HepG2 (cell line): ENCODE results near the gene SYTL1. TPM values are rescaled to one million over a fixed set of nuclear protein-coding genes. Genes with fewer than 3 reads are reported as not detected.

ENCODE experiments used
- BRCA1 ChIP-seq: sonication (generic); formaldehyde crosslinking; IDR thresholded peaks from 2 replicates; pipeline ENCODE4 v1.4.0; 2020; ENCODE audit warnings: missing genetic modification reagents
- CBX5 ChIP-seq: sonication (generic); formaldehyde crosslinking; IDR thresholded peaks from 2 replicates; pipeline ENCODE4 v1.4.0; 2020; ENCODE audit warnings: missing genetic modification reagents, borderline replicate concordance
- FIP1L1 ChIP-seq: fragments of 200-400 bp; formaldehyde crosslinking; IDR thresholded peaks from 2 replicates; pipeline ENCODE4 v1.6.1; 2018; ENCODE audit warnings: low read depth, mild to moderate bottlenecking, low read length, moderate library complexity, borderline replicate concordance; ENCODE audit not compliant: insufficient read depth
- FOSL1 ChIP-seq: sonication (generic); formaldehyde crosslinking; IDR thresholded peaks from 2 replicates; pipeline ENCODE4 v1.9.0; 2021; ENCODE audit warnings: missing genetic modification reagents, borderline replicate concordance
- FOXO1 ChIP-seq: sonication (generic); formaldehyde crosslinking; IDR thresholded peaks from 2 replicates; pipeline ENCODE4 v1.4.0; 2020; ENCODE audit warnings: missing genetic modification reagents
- FOXO4 ChIP-seq: sonication (generic); formaldehyde crosslinking; conservative IDR thresholded peaks from 2 replicates; pipeline ENCODE4 v1.8.1; 2023; ENCODE audit warnings: missing genetic modification reagents
- GATA4 ChIP-seq: sonication (generic); IDR thresholded peaks from 2 replicates; pipeline ENCODE4 v1.6.1; 2016; ENCODE audit warnings: antibody characterized with exemption, low read depth, borderline replicate concordance
- KAT7 ChIP-seq: IDR thresholded peaks from 2 replicates; pipeline ENCODE4 v1.6.1; 2018; ENCODE audit warnings: borderline replicate concordance, missing compliant biosample characterization
- KLF13 ChIP-seq: sonication (generic); formaldehyde crosslinking; IDR thresholded peaks from 2 replicates; pipeline ENCODE4 v1.4.0; 2020; ENCODE audit warnings: mild to moderate bottlenecking, missing genetic modification reagents
- MED8 ChIP-seq: sonication (generic); formaldehyde crosslinking; IDR thresholded peaks from 2 replicates; pipeline ENCODE4 v1.8.1; 2023; ENCODE audit warnings: mild to moderate bottlenecking, missing genetic modification reagents; ENCODE audit not compliant: insufficient replicate concordance
- MYC ChIP-seq: sonication (generic); formaldehyde crosslinking; IDR thresholded peaks from 2 replicates; pipeline ENCODE4 v1.9.0; 2021; ENCODE audit warnings: missing genetic modification reagents, borderline replicate concordance
- PHF20 ChIP-seq: sonication (generic); formaldehyde crosslinking; IDR thresholded peaks from 2 replicates; pipeline ENCODE4 v1.5.0; 2020; ENCODE audit warnings: mild to moderate bottlenecking, missing genetic modification reagents
- PTBP1 ChIP-seq: fragments of 200-400 bp; formaldehyde crosslinking; IDR thresholded peaks from 2 replicates; pipeline ENCODE4 v1.6.1; 2018; ENCODE audit warnings: low read length, low read depth; ENCODE audit not compliant: poor library complexity, severe bottlenecking
- RBM22 ChIP-seq: fragments of 200-400 bp; formaldehyde crosslinking; optimal IDR thresholded peaks from 2 replicates; pipeline ENCODE3; 2017; ENCODE audit warnings: mild to moderate bottlenecking, low read length, moderate library complexity
- STAG1 ChIP-seq: sonication (generic); formaldehyde crosslinking; IDR thresholded peaks from 2 replicates; pipeline ENCODE4 v1.4.0; 2020; ENCODE audit warnings: missing genetic modification reagents
- THAP11 ChIP-seq: IDR thresholded peaks from 2 replicates; pipeline ENCODE4 v1.6.1; 2016; ENCODE audit warnings: missing biosample characterization, missing genetic modification reagents
- ZBTB14 ChIP-seq: sonication (generic); formaldehyde crosslinking; IDR thresholded peaks from 2 replicates; pipeline ENCODE4 v1.4.0; 2020; ENCODE audit warnings: missing genetic modification reagents
- ZBTB7B ChIP-seq: sonication (generic); formaldehyde crosslinking; IDR thresholded peaks from 2 replicates; pipeline ENCODE4 v1.4.0; 2020; ENCODE audit warnings: missing genetic modification reagents
- ZNF207 ChIP-seq: fragments of 450-650 bp; IDR thresholded peaks from 2 replicates; pipeline ENCODE4 v1.6.1; 2016; ENCODE audit warnings: antibody characterized with exemption, borderline replicate concordance
- ZNF329 ChIP-seq: sonication (generic); formaldehyde crosslinking; IDR thresholded peaks from 2 replicates; pipeline ENCODE4 v1.9.0; 2021; ENCODE audit warnings: low read depth, mild to moderate bottlenecking, missing genetic modification reagents
- ZNF792 ChIP-seq: IDR thresholded peaks from 2 replicates; pipeline ENCODE4 v1.6.1; 2016
- ZSCAN29 ChIP-seq: sonication (generic); formaldehyde crosslinking; conservative IDR thresholded peaks from 2 replicates; pipeline ENCODE4 v1.4.0; 2020; ENCODE audit warnings: mild to moderate bottlenecking, missing genetic modification reagents
- ZUFSP ChIP-seq: sonication (generic); formaldehyde crosslinking; IDR thresholded peaks from 2 replicates; pipeline ENCODE4 v1.9.0; 2021; ENCODE audit warnings: missing genetic modification reagents, mild to moderate bottlenecking, borderline replicate concordance
- polyA plus RNA-seq, 8 experiments: library from polyadenylated mRNA; depleted of rRNA in 3 of 8; stranded (reverse) in 7 of 8; unstranded in 1 of 8; fragments of >200 nt; fragmentation: Illumina TruSeq in 4 of 8; extraction: Trizol in 4 of 8; gene quantifications; 2 replicates each; pipeline versions ENCODE4 v1.2.1 to v1.2.3, GENCODE V29; 2011 to 2016; ENCODE audit warnings: low read depth in 4 of 8, missing spikeins in 1 of 8, mixed read lengths in 1 of 8; ENCODE audit not compliant: insufficient read depth in 1 of 8
- total RNA-seq, 5 experiments: library from RNA; depleted of rRNA; stranded (reverse); fragments of >200 nt; fragmentation: Illumina TruSeq; extraction: Trizol; gene quantifications; 2 replicates each; pipeline ENCODE4 v1.2.3, GENCODE V29; 2016; ENCODE audit warnings: low read depth in 1 of 5
- TF ChIP-seq, protein P1 (sequence below): sonication (generic); formaldehyde crosslinking; IDR thresholded peaks from 2 replicates; pipeline ENCODE4 v1.4.0; 2020; ENCODE audit warnings: missing genetic modification reagents
- TF ChIP-seq, protein P2 (sequence below): sonication (generic); formaldehyde crosslinking; IDR thresholded peaks from 2 replicates; pipeline ENCODE4 v1.5.1; 2020; ENCODE audit warnings: missing genetic modification reagents, mild to moderate bottlenecking, borderline replicate concordance

The SYTL1 gene
- total and polyA plus RNA-seq, 2 of the 13 experiments (the other 11 are each of a cell fraction or from before 2014, with no cell fraction given) = 11.1 to 17.8 TPM

GRCh38 chr1:27357281-27358037 lies 15.6 kb downstream of the SYTL1 start (continued):
- TF ChIP-seq FOXO4 (CRISPR knock-in tag) = no peak
- peak; percentile 72 for TF ChIP-seq STAG1 (CRISPR knock-in tag)
- TF ChIP-seq ZNF329 = no peak
- TF ChIP-seq PHF20 (CRISPR knock-in tag) = no peak
- no peak for TF ChIP-seq THAP11
- TF ChIP-seq FOXO1 (CRISPR knock-in tag) = 0 out of 2 replicates have a peak, but pooled peaks have one; percentile 17
- peak; percentile 56; the same call in 1 of the 2 replicates for TF ChIP-seq ZBTB7B (CRISPR knock-in tag)
- no peak for TF ChIP-seq BRCA1 (CRISPR knock-in tag)
- no peak for TF ChIP-seq ZBTB14 (CRISPR knock-in tag)
- no peak for TF ChIP-seq MED8
- no peak for TF ChIP-seq ZNF207
- no peak for TF ChIP-seq CBX5 (CRISPR knock-in tag)
- no peak for TF ChIP-seq FOSL1
- no peak for TF ChIP-seq ZSCAN29 (CRISPR knock-in tag)
- TF ChIP-seq MYC (CRISPR knock-in tag) = peak; percentile 56
- no peak for TF ChIP-seq ZNF792 (CRISPR knock-in tag)
- TF ChIP-seq PTBP1 = no peak
- TF ChIP-seq KLF13 (CRISPR knock-in tag) = no peak
- no peak for TF ChIP-seq RBM22
- TF ChIP-seq GATA4 = no peak
- TF ChIP-seq, protein P1, sequence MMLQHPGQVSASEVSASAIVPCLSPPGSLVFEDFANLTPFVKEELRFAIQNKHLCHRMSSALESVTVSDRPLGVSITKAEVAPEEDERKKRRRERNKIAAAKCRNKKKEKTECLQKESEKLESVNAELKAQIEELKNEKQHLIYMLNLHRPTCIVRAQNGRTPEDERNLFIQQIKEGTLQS (CRISPR knock-in tag) = no peak
- 0 out of 2 replicates have a peak, but pooled peaks have one; percentile 47 for TF ChIP-seq KAT7 (CRISPR knock-in tag)
- TF ChIP-seq FIP1L1 = no peak
- no peak for TF ChIP-seq ZUFSP
- TF ChIP-seq, protein P2, sequence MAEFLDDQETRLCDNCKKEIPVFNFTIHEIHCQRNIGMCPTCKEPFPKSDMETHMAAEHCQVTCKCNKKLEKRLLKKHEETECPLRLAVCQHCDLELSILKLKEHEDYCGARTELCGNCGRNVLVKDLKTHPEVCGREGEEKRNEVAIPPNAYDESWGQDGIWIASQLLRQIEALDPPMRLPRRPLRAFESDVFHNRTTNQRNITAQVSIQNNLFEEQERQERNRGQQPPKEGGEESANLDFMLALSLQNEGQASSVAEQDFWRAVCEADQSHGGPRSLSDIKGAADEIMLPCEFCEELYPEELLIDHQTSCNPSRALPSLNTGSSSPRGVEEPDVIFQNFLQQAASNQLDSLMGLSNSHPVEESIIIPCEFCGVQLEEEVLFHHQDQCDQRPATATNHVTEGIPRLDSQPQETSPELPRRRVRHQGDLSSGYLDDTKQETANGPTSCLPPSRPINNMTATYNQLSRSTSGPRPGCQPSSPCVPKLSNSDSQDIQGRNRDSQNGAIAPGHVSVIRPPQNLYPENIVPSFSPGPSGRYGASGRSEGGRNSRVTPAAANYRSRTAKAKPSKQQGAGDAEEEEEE (CRISPR knock-in tag) = no peak
